GM12864 (cell line): ENCODE measurements around the gene RGL1.
A peak's percentile ranks its signal among the peaks of the same experiment; 100 is the strongest.

Source experiments
- DNase-seq: peaks from one replicate; pipeline ENCODE4 v3.0.0-alpha.2; 2011; ENCODE audit warnings: low read depth
- H3K4me3 ChIP-seq: 2 replicates; pipeline ENCODE4 v1.5.1; 2011; ENCODE audit warnings: mild to moderate bottlenecking, low read depth, low read length, control low read depth
- CTCF ChIP-seq: IDR thresholded peaks from 2 replicates; pipeline ENCODE4 v1.5.1; 2011; ENCODE audit warnings: low read depth, mild to moderate bottlenecking, moderate library complexity, low read length, control low read depth, inconsistent platforms; ENCODE audit errors: missing control alignments

RGL1 gene

GRCh38 chr1:183806125-183806524, 1.2 kb downstream of the RGL1 start:
- DNase-seq: no peak
- H3K4me3 ChIP-seq: peak overlapping the region; percentile 56
- no peak for TF ChIP-seq CTCF

DNA sequence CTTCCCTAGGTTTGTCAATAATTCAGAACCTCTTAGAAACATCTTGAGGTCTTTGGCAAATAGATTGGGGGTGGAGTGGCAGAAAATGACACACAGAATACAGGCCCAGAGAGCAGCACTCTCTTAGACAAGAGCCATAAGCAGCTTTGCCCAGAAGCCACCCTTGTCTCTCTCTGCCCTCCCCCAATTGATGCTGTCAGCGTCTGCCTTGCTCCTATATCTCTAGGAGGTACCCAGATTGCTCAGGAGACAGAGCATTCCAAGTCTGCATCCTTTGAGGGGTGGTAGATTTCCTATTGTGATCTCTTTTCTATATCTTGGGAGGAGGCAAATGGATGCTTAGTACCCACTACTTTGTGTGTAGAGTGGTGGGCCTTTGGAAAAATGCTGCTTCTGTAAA, 1.8 kb downstream of the RGL1 start:
- peak overlapping the region; percentile 56 for H3K4me3 ChIP-seq
- TF ChIP-seq CTCF: no peak

GRCh38 chr1:183807549-183808168, 2.7 kb downstream of the RGL1 start:
- TF ChIP-seq CTCF: no peak
- H3K4me3 ChIP-seq: peak overlapping the region; percentile 56
- DNase-seq: peak; percentile 50

More for the DNA sequence above, 1.8 kb downstream of the RGL1 start:
- DNase-seq: no peak

DNA sequence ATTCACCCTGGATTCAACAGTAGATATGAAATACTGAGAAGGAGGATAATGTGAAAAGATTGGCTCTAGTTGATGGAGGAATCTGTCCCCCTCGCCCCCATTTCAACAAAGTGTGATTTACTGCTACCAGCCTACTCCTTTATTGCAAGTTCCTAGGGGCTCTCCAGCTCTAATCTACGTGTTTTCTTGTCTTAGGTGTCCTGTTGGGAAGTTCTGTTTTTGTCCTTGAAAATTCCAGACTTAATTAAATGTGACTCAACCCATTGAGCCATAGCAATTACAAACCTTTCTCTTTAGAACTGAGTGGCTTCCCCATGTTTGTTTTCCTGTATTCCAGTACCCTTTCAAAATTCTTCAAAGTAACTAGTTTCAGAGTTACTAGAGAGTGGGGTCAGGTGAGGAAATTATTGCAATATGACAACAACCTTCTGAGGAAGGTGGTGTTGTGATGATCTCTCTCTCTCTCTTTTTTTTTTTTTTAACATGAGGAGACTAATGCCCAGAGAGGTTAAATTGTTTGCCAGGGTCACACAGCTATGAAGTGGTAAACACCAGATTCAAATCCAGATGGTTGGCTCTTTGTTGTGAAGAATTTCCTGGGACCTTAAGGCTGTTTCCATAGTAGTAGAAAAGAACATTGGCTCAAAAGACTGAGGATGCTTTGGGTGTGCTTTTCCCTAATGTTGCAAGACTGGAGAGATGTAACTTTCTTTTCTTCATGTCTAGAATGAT, 3.5 kb downstream of the RGL1 start:
- H3K4me3 ChIP-seq: no peak overlapping the region; the same call in 1 of the 2 replicates
- no peak for TF ChIP-seq CTCF
- no peak for DNase-seq

GRCh38 chr1:183810121-183810520, 5.2 kb downstream of the RGL1 start:
- H3K4me3 ChIP-seq: no peak overlapping the region
- no peak for TF ChIP-seq CTCF
- DNase-seq: no peak

DNA sequence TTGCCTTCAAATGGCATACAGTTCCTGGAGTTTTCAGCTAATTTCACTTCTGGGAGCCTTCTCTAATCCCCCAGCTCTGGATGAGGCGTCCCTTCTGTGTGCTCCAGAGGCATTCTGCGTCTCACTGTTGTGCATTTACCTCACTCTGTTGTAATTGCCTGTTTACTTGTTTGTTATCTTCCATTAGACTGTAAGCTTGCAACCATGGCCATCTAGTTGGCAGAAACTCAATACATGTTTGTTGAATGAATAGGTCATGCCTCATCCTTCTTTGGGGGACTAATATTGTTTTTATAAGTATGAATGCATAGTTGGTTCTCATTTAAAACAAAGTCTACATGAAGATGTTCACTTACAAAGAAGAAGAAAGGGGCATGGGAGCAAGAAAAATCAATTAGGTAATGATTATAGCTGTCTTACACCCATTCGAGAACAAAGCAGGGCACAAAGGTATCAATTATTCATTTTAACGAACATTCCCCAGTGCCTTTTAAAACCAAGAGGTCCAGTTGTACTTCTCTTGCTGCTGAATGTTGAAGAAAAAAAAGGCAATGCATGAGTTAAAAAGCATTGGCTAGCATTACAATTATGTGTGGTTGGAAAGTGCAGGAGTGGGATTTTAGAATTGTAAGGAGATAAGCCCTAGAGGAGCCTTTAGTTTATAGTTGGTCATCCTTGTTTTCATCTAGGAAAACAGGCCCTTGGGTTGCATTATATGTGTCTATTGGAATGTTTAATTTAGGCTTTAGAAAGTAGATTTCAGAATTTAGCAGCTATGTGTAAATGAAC, 6.0 kb downstream of the RGL1 start:
- TF ChIP-seq CTCF: no peak
- no peak for DNase-seq
- H3K4me3 ChIP-seq: no peak overlapping the region
